Measurements from ENCODE around the gene TCEANC. TPM values are rescaled to one million over a fixed set of nuclear protein-coding genes. Genes with fewer than 3 reads are reported as not detected.

Gene TCEANC
- total and polyA plus RNA-seq, 2 of the 4 experiments (the other 2 are of a cell fraction) = 0.99 to 2.5 TPM

DNA sequence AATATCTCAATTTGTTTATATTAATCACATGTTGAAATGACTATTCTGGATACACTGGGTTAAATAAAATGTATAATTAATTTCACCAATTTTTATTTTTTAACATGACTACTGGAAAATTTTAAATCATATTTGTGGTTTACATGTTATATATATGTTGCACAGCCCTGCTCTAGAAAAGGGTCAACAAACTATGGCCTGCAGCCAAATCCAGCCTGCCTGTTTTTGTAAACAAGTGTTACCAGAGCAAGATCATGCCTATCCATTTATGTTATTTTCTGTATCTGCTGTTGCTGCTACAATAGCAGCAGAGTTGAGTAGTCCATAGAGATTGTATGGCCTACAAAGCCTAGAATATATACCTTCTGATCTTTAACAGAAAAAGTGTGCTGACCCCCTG is 1.2 kb downstream of the TCEANC start:
- Histone ChIP-seq H3K4me1 (ENCODE audit: control insufficient read depth, insufficient read depth, low read length) (peaks cover 2% of the 10 kb centered on the region), H3K9me1 (ENCODE audit: insufficient read depth, low read length) (peaks cover 4% of the 10 kb centered on the region; the same call in 1 of the 2 replicates), H3K4me2 (ENCODE audit: low read depth, low read length) (peak overlapping the region; percentile 88; the same call in 1 of the 2 replicates), H4K8ac (ENCODE audit: low read depth in 2 of 2, low read length in 2 of 2) (peak overlapping the region; percentile 15 to 95; a peak in 3 of 4 replicates), H2BK5ac (ENCODE audit: low read depth, low read length, poor library complexity, severe bottlenecking) (peak overlapping the region; percentile 97), H3K4ac (ENCODE audit: low read depth, low read length) (peak overlapping the region; percentile 95; the same call in 1 of the 2 replicates), H3K4me3 (ENCODE audit: insufficient read depth, low read depth, low read length) (no peak overlapping the region), H3K27ac (ENCODE audit: insufficient read depth, low read length) (no peak overlapping the region), H4K20me1 (ENCODE audit: insufficient read depth, low read length) (peaks cover 4% of the 10 kb centered on the region; the same call in 1 of the 2 replicates), H3K79me1 (ENCODE audit: low read depth in 1 of 2, low read length in 2 of 2) (no peaks in the 10 kb centered on the region; a peak in 1 of 4 replicates), H3K9ac (ENCODE audit: low read depth, low read length) (no peak overlapping the region), H2BK20ac (ENCODE audit: low read depth, low read length) (no peak overlapping the region), H2AK9ac (replicated peaks; ENCODE audit: low read depth, low read length, poor library complexity) (no peak overlapping the region), H4K91ac (ENCODE audit: insufficient read depth, low read depth, low read length) (no peak overlapping the region), H2AK5ac (ENCODE audit: low read depth, low read length) (0 out of 2 replicates have a peak overlapping the region, but pooled peaks have one; percentile 21), H4K5ac (ENCODE audit: low read depth, low read length) (peak overlapping the region; percentile 20; the same call in 1 of the 2 replicates), H3K9me3 (ENCODE audit: control insufficient read depth, insufficient read depth, low read length) (no peaks in the 10 kb centered on the region), H3K36me3 (ENCODE audit: control insufficient read depth, insufficient read depth, low read length) (no peaks in the 10 kb centered on the region), H3K27me3 (ENCODE audit: control insufficient read depth, insufficient read depth, low read length) (no peaks in the 10 kb centered on the region; the same call in 1 of the 2 replicates), H2BK15ac (ENCODE audit: low read depth, low read length) (no peak overlapping the region), H3K18ac (ENCODE audit: low read depth, low read length) (no peak overlapping the region), H2BK120ac (ENCODE audit: low read depth, low read length) (no peak overlapping the region), H2AFZ (replicated peaks; ENCODE audit: low read length, poor library complexity) (no peak overlapping the region), H3K56ac (ENCODE audit: extremely low read depth, insufficient read depth, low read length) (no peak overlapping the region), H3K14ac (replicated peaks; ENCODE audit: low read depth, low read length) (no peak overlapping the region), H3K23ac (ENCODE audit: low read depth, low read length) (no peak overlapping the region)
- dilution Hi-C loops (cut with HindIII; ENCODE audit: low sequenced_read_pairs, unreplicated experiment) (no loop called here), in situ Hi-C loops (cut with MboI; ENCODE audit: low sequenced_read_pairs) (loop anchor here (5.0 to 10.0 kb wide), 2 partner anchors 373 to 699 kb away; partner anchors contain the start of gene GEMIN8), intact Hi-C loops (cut with micrococcal nuclease) (loop anchor here (5.0 kb wide), 1 partner anchor 682 kb away; no protein-coding TSS in a partner anchor)
- ChIA-PET POLR2A (ENCODE audit: unreplicated experiment) (no interaction called here), CTCF (no interaction called here)
- no peak for ATAC-seq (ENCODE audit: low read depth)
- BruUV-seq (replicated peaks) = no TSS peak
- no peak for DNase-seq
- no peak for TF ChIP-seq SMC3 (IDR thresholded peaks at IDR 0.05; ENCODE audit: low read depth, low read length)
- TF ChIP-seq RCOR1 (IDR thresholded peaks at IDR 0.05; ENCODE audit: insufficient replicate concordance, low read length) = no peak
- TF ChIP-seq, protein P1, sequence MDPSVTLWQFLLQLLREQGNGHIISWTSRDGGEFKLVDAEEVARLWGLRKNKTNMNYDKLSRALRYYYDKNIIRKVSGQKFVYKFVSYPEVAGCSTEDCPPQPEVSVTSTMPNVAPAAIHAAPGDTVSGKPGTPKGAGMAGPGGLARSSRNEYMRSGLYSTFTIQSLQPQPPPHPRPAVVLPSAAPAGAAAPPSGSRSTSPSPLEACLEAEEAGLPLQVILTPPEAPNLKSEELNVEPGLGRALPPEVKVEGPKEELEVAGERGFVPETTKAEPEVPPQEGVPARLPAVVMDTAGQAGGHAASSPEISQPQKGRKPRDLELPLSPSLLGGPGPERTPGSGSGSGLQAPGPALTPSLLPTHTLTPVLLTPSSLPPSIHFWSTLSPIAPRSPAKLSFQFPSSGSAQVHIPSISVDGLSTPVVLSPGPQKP (IDR thresholded peaks at IDR 0.05; ENCODE audit: borderline replicate concordance, low read depth, low read length) = no peak
- no peak for TF ChIP-seq RAD21 (IDR thresholded peaks at IDR 0.05; ENCODE audit: low read length)
- no peak for TF ChIP-seq MAFK (IDR thresholded peaks at IDR 0.05; ENCODE audit: low read depth, low read length)
- no peak for TF ChIP-seq MAZ (IDR thresholded peaks at IDR 0.05; ENCODE audit: borderline replicate concordance, low read depth, low read length)
- TF ChIP-seq, protein P2, sequence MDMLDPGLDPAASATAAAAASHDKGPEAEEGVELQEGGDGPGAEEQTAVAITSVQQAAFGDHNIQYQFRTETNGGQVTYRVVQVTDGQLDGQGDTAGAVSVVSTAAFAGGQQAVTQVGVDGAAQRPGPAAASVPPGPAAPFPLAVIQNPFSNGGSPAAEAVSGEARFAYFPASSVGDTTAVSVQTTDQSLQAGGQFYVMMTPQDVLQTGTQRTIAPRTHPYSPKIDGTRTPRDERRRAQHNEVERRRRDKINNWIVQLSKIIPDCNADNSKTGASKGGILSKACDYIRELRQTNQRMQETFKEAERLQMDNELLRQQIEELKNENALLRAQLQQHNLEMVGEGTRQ (IDR thresholded peaks at IDR 0.05; ENCODE audit: low read depth, low read length) = no peak
- no peak for TF ChIP-seq CEBPB (IDR thresholded peaks at IDR 0.05; ENCODE audit: low read depth, low read length)
- TF ChIP-seq POLR2A (IDR thresholded peaks at IDR 0.05; ENCODE audit: low read depth, low read length) = no peak
- TF ChIP-seq, protein P3, sequence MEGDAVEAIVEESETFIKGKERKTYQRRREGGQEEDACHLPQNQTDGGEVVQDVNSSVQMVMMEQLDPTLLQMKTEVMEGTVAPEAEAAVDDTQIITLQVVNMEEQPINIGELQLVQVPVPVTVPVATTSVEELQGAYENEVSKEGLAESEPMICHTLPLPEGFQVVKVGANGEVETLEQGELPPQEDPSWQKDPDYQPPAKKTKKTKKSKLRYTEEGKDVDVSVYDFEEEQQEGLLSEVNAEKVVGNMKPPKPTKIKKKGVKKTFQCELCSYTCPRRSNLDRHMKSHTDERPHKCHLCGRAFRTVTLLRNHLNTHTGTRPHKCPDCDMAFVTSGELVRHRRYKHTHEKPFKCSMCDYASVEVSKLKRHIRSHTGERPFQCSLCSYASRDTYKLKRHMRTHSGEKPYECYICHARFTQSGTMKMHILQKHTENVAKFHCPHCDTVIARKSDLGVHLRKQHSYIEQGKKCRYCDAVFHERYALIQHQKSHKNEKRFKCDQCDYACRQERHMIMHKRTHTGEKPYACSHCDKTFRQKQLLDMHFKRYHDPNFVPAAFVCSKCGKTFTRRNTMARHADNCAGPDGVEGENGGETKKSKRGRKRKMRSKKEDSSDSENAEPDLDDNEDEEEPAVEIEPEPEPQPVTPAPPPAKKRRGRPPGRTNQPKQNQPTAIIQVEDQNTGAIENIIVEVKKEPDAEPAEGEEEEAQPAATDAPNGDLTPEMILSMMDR (conservative IDR thresholded peaks at IDR 0.05; ENCODE audit: low read depth, low read length) = no peak
- TF ChIP-seq RFX5 (IDR thresholded peaks at IDR 0.05; ENCODE audit: low read depth, low read length) = no peak
- TF ChIP-seq NFE2L2 (IDR thresholded peaks at IDR 0.05; ENCODE audit: low read depth, low read length) = no peak
- no peak for TF ChIP-seq FOS (IDR thresholded peaks at IDR 0.05; ENCODE audit: low read depth, low read length)
- no peak for TF ChIP-seq MXI1 (IDR thresholded peaks at IDR 0.05; ENCODE audit: borderline replicate concordance, low read depth, low read length)
- TF ChIP-seq CHD1 (IDR thresholded peaks at IDR 0.05; ENCODE audit: low read depth, low read length) = no peak
- no peak for TF ChIP-seq BHLHE40 (IDR thresholded peaks at IDR 0.05; ENCODE audit: low read depth, low read length)
